Esophagus muscularis mucosa (tissue), 4 donors: ENCODE results near the gene ARHGAP6.

Source experiments
- EP300 ChIP-seq: sonication (generic); formaldehyde crosslinking; IDR thresholded peaks from one replicate; pipeline ENCODE4 v1.6.1; 2017; ENCODE audit warnings: antibody characterized with exemption
- POLR2A ChIP-seq: fragments of 450-650 bp; IDR thresholded peaks from one replicate; pipeline ENCODE4 v1.6.1; 2017; ENCODE audit warnings: antibody characterized with exemption, moderate library complexity, mild to moderate bottlenecking, low read depth
- TF ChIP-seq, protein P1 (sequence below), 3 experiments: fragments of 200-600 bp in 2 of 3; fragments of 450-650 bp in 1 of 3; sonication (generic) in 2 of 3; IDR thresholded peaks; one replicate each; pipeline ENCODE4 v1.5.1; 2017 to 2019; ENCODE audit warnings: antibody characterized with exemption in 3 of 3, mild to moderate bottlenecking in 2 of 3, moderate library complexity in 1 of 3

DNA sequence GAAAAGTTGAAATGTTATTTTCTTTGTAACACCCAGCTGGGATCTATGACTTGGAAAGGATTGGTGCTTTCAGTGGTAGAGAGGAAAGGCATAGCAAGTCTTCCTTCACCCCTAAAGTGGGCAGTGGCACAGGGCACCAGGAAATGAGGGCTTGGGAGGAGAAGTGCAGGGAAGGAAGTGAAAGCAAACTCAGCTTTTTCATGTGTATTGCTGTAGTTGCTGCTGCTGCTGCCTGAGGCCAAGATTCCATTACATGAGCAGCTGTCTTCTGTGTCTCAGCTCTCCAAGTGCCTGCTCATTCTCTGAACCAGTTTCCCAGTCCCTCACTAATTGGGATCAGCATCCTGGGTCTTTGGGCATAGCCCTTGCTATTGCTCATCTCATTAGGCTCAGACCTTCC lies 552.0 kb downstream of the ARHGAP6 start:
- TF ChIP-seq EP300 (no peak), POLR2A (no peak)
- TF ChIP-seq, protein P1, sequence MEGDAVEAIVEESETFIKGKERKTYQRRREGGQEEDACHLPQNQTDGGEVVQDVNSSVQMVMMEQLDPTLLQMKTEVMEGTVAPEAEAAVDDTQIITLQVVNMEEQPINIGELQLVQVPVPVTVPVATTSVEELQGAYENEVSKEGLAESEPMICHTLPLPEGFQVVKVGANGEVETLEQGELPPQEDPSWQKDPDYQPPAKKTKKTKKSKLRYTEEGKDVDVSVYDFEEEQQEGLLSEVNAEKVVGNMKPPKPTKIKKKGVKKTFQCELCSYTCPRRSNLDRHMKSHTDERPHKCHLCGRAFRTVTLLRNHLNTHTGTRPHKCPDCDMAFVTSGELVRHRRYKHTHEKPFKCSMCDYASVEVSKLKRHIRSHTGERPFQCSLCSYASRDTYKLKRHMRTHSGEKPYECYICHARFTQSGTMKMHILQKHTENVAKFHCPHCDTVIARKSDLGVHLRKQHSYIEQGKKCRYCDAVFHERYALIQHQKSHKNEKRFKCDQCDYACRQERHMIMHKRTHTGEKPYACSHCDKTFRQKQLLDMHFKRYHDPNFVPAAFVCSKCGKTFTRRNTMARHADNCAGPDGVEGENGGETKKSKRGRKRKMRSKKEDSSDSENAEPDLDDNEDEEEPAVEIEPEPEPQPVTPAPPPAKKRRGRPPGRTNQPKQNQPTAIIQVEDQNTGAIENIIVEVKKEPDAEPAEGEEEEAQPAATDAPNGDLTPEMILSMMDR (IDR thresholded peaks at IDR 0.05), result no peak
